DOHH2 (cell line): ENCODE data around the gene FRAS1.

ENCODE experiments used
- CTCF ChIP-seq: fragments of 200-600 bp; sonication (generic); IDR thresholded peaks from one replicate; pipeline ENCODE4 v1.5.1; 2014; ENCODE audit warnings: antibody characterized with exemption, mild to moderate bottlenecking, low read depth, low read length; ENCODE audit not compliant: poor library complexity, severe bottlenecking
- EZH2phosphoT487 ChIP-seq: fragments of 200-600 bp; sonication (generic); IDR thresholded peaks from 2 replicates; pipeline ENCODE4 v1.6.1; 2017; ENCODE audit warnings: borderline replicate concordance, mild to moderate bottlenecking, antibody characterized with exemption, low read length, moderate library complexity, mixed read lengths

- TF ChIP-seq CTCF (no peak), EZH2phosphoT487 (no peak)
These were observed 117.8 kb downstream of the FRAS1 start for GRCh38 chr4:78174891-78175290.
